IMR-90 (cell line): ENCODE results near the gene DNMT3B. TPM values are rescaled to one million over a fixed set of nuclear protein-coding genes. Genes with fewer than 3 reads are reported as not detected.

ENCODE experiments used
- ATAC-seq: fragments of 200-7000 bp; cut with Tn5 transposase; 2 replicates; pipeline ENCODE4 v1.9.1; 2020; ENCODE audit warnings: low read depth, mild to moderate bottlenecking, moderate library complexity
- BruUV-seq: library from RNA; stranded (reverse); fragments of 400-500 nt; replicated peaks from 2 replicates; lab custom pipeline; 2021; lab: Mats Ljungman, UMichigan
- CTCF ChIA-PET: fragments of 300-600 bp; formaldehyde crosslinking; extraction: SDS; loops from one replicate; lab custom pipeline; 2021; ENCODE audit warnings: antibody characterized with exemption; lab: Yijun Ruan, JAX
- POLR2A ChIA-PET: fragments of 300-600 bp; sonication (Branson Sonifier 250); formaldehyde crosslinking; loops from one replicate; lab custom pipeline; 2022; ENCODE audit warnings: antibody characterized with exemption; ENCODE audit not compliant: unreplicated experiment; lab: Charles Lee
- DNase-seq: peaks from one replicate; pipeline ENCODE4 v3.0.0; 2013
- H2AFZ ChIP-seq: replicated peaks from 2 replicates; pipeline ENCODE3; 2013; ENCODE audit warnings: low read length, mild to moderate bottlenecking; ENCODE audit not compliant: poor library complexity
- H2AK5ac ChIP-seq: 2 replicates; pipeline ENCODE4 v1.6.1; 2013; ENCODE audit warnings: low read depth, low read length, inconsistent platforms
- H2AK9ac ChIP-seq: replicated peaks from 2 replicates; pipeline ENCODE3; 2013; ENCODE audit warnings: mild to moderate bottlenecking, low read depth, low read length, moderate library complexity; ENCODE audit not compliant: poor library complexity
- H2BK120ac ChIP-seq: 2 replicates; pipeline ENCODE4 v1.6.1; 2013; ENCODE audit warnings: low read depth, low read length, inconsistent platforms
- H2BK15ac ChIP-seq: 3 replicates; pipeline ENCODE4 v1.6.1; 2013; ENCODE audit warnings: low read depth, low read length, inconsistent platforms
- H2BK20ac ChIP-seq: 2 replicates; pipeline ENCODE4 v1.6.1; 2013; ENCODE audit warnings: low read depth, mild to moderate bottlenecking, inconsistent platforms, low read length, moderate library complexity
- H2BK5ac ChIP-seq: 2 replicates; pipeline ENCODE4 v1.6.1; 2013; ENCODE audit warnings: mild to moderate bottlenecking, low read depth, low read length, inconsistent platforms; ENCODE audit not compliant: poor library complexity, severe bottlenecking
- H3K14ac ChIP-seq: replicated peaks from 2 replicates; pipeline ENCODE4 v1.6.1; 2013; ENCODE audit warnings: low read depth, low read length, inconsistent platforms
- H3K18ac ChIP-seq: 2 replicates; pipeline ENCODE4 v1.6.1; 2013; ENCODE audit warnings: low read depth, low read length, control low read depth
- H3K23ac ChIP-seq: 2 replicates; pipeline ENCODE4 v1.6.1; 2013; ENCODE audit warnings: low read depth, low read length, inconsistent platforms
- H3K27ac ChIP-seq: 2 replicates; pipeline ENCODE4 v1.5.1; 2013; ENCODE audit warnings: mild to moderate bottlenecking, control low read depth, low read length; ENCODE audit not compliant: insufficient read depth
- H3K27me3 ChIP-seq: 2 replicates; pipeline ENCODE4 v1.6.1; 2013; ENCODE audit warnings: low read length; ENCODE audit not compliant: control insufficient read depth, insufficient read depth
- H3K36me3 ChIP-seq: 2 replicates; pipeline ENCODE4 v1.6.1; 2013; ENCODE audit warnings: low read length, mixed read lengths; ENCODE audit not compliant: control insufficient read depth, insufficient read depth
- H3K4ac ChIP-seq: 2 replicates; pipeline ENCODE4 v1.6.1; 2013; ENCODE audit warnings: low read depth, low read length, inconsistent platforms
- H3K4me1 ChIP-seq: 2 replicates; pipeline ENCODE4 v1.6.1; 2013; ENCODE audit warnings: low read length, mixed read lengths; ENCODE audit not compliant: control insufficient read depth, insufficient read depth
- H3K4me2 ChIP-seq: 2 replicates; pipeline ENCODE4 v1.6.1; 2013; ENCODE audit warnings: low read depth, mild to moderate bottlenecking, control low read depth, low read length, moderate library complexity
- H3K4me3 ChIP-seq: 2 replicates; pipeline ENCODE4 v1.5.1; 2013; ENCODE audit warnings: low read depth, mild to moderate bottlenecking, control low read depth, low read length, moderate library complexity; ENCODE audit not compliant: insufficient read depth
- H3K56ac ChIP-seq: 2 replicates; pipeline ENCODE4 v1.6.1; 2013; ENCODE audit warnings: low read length, inconsistent platforms; ENCODE audit not compliant: insufficient read depth; ENCODE audit errors: extremely low read depth
- H3K79me1 ChIP-seq, 2 experiments: 2 replicates each; pipeline ENCODE4 v1.6.1; 2013; ENCODE audit warnings: low read length in 2 of 2, inconsistent platforms in 1 of 2, low read depth in 1 of 2
- H3K9ac ChIP-seq: 2 replicates; pipeline ENCODE4 v1.6.1; 2013; ENCODE audit warnings: low read depth, low read length, control low read depth
- H3K9me1 ChIP-seq: 2 replicates; pipeline ENCODE4 v1.6.1; 2013; ENCODE audit warnings: low read length, inconsistent platforms; ENCODE audit not compliant: insufficient read depth
- H3K9me3 ChIP-seq: 2 replicates; pipeline ENCODE4 v1.6.1; 2013; ENCODE audit warnings: low read length; ENCODE audit not compliant: control insufficient read depth, insufficient read depth
- H4K20me1 ChIP-seq: 2 replicates; pipeline ENCODE4 v1.6.1; 2013; ENCODE audit warnings: low read length, inconsistent platforms; ENCODE audit not compliant: insufficient read depth
- H4K5ac ChIP-seq: 2 replicates; pipeline ENCODE4 v1.6.1; 2013; ENCODE audit warnings: mild to moderate bottlenecking, low read depth, low read length, control low read depth
- H4K8ac ChIP-seq, 2 experiments: 2 replicates each; pipeline ENCODE4 v1.6.1; 2013; ENCODE audit warnings: low read depth in 2 of 2, low read length in 2 of 2, control low read depth in 1 of 2, inconsistent platforms in 1 of 2
- H4K91ac ChIP-seq: 2 replicates; pipeline ENCODE4 v1.6.1; 2013; ENCODE audit warnings: low read depth, low read length, inconsistent platforms; ENCODE audit not compliant: insufficient read depth
- POLR2A ChIP-seq: IDR thresholded peaks from 2 replicates; pipeline ENCODE4 v1.6.1; 2012; ENCODE audit warnings: mild to moderate bottlenecking, low read depth, low read length
- SMC3 ChIP-seq: fragments of 150-350 bp; IDR thresholded peaks from 2 replicates; pipeline ENCODE4 v1.6.1; 2016; ENCODE audit warnings: low read depth, mild to moderate bottlenecking, antibody characterized with exemption, low read length, moderate library complexity
- WGBS, 2 experiments: methylation state at CpG; one replicate each; pipeline versions ENCODE4 v1.1.5 to v1.1.7; 2013; ENCODE audit warnings: missing lambda C conversion rate in 2 of 2; ENCODE audit not compliant: insufficient read length in 1 of 2; ENCODE audit errors: extremely low coverage in 2 of 2; 5-methylcytosine and 5-hydroxymethylcytosine counted together
- dilution Hi-C: fragments of 300-500 bp; cut with HindIII; formaldehyde crosslinking; loops from one replicate; pipeline ENCODE4 v1.14.3; 2018; ENCODE audit warnings: low sequenced_read_pairs; ENCODE audit not compliant: unreplicated experiment
- in situ Hi-C: fragments of 300-500 bp; cut with MboI; formaldehyde crosslinking; loops from 3 replicates; pipeline ENCODE4 v1.14.3; 2019; ENCODE audit warnings: low sequenced_read_pairs, inconsistent platforms, mixed read lengths
- intact Hi-C: fragments of 100-400 bp; cut with micrococcal nuclease; formaldehyde crosslinking; loops from 2 replicates; pipeline ENCODE4 v1.10.0; 2022
- polyA plus RNA-seq, 3 experiments: library from polyadenylated mRNA; depleted of rRNA; stranded (reverse); fragments of >200 nt; gene quantifications; 2 replicates each; pipeline ENCODE4 v1.2.3, GENCODE V29; 2012; ENCODE audit warnings: low replicate concordance in 1 of 3
- total RNA-seq: library from RNA; depleted of rRNA; stranded (reverse); fragments of >200 nt; gene quantifications from 2 replicates; pipeline ENCODE4 v1.2.3, GENCODE V29; 2012

DNMT3B gene
- total and polyA plus RNA-seq, 2 of the 4 experiments (the other 2 are of a cell fraction), result 1.3 to 1.9 TPM

DNA sequence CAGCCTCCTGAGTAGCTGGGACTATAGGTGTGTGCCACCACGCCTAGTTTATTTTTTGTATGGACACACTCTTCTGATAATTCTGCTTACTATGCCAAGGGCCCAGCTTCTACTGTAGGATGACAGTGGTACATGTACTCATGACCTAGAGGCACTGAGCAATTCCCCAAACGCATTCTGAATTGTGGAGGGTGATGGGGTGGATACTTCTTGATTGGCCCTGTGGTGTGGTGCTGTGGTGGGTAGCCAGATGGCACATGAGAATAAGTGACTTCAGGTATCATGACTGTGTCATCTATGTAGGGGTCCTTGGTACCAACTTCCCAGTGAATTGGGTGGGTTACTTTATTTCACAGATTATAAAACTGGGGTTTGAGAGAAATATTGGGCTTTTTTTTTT, 11.0 kb downstream of the DNMT3B start:
- no peak overlapping the region for H4K8ac ChIP-seq
- ATAC-seq, result no peak
- H3K14ac ChIP-seq, result no peak overlapping the region
- no peak overlapping the region for H2AK5ac ChIP-seq
- intact Hi-C loops, result no loop called here
- H3K23ac ChIP-seq, result no peak overlapping the region
- BruUV-seq, result no TSS peak
- H3K9me3 ChIP-seq, result no peaks in the 10 kb centered on the region
- H3K36me3 ChIP-seq, result no peaks in the 10 kb centered on the region
- dilution Hi-C loops, result no loop called here
- H3K9ac ChIP-seq, result no peak overlapping the region
- no peak overlapping the region for H4K91ac ChIP-seq
- H2BK120ac ChIP-seq, result no peak overlapping the region
- no peak overlapping the region for H2AFZ ChIP-seq
- no peaks in the 10 kb centered on the region for H3K27me3 ChIP-seq
- H3K4me1 ChIP-seq, result no peaks in the 10 kb centered on the region
- H3K4me3 ChIP-seq, result no peak overlapping the region
- H3K4me2 ChIP-seq, result no peak overlapping the region
- TF ChIP-seq SMC3 (no peak), POLR2A (no peak)
- ChIA-PET CTCF (no interaction called here), POLR2A (interaction anchor here (0.6 kb wide), 1 partner anchor 730 kb away, joined by 9 read pairs; no protein-coding TSS in a partner anchor)
- no peak overlapping the region for H2BK5ac ChIP-seq
- peaks cover 3% of the 10 kb centered on the region; the same call in 1 of the 2 replicates for H4K20me1 ChIP-seq
- H3K4ac ChIP-seq, result no peak overlapping the region
- no peak overlapping the region for H3K18ac ChIP-seq
- H2BK20ac ChIP-seq, result no peak overlapping the region
- no peak overlapping the region for H2AK9ac ChIP-seq
- no peak overlapping the region for H3K27ac ChIP-seq
- H3K9me1 ChIP-seq, result 0 out of 2 replicates have a peak, but pooled peaks cover 2% of the 10 kb centered on the region
- DNase-seq, result no peak
- H2BK15ac ChIP-seq, result no peak overlapping the region
- H4K5ac ChIP-seq, result no peak overlapping the region
- in situ Hi-C loops, result loop anchor here (10.0 kb wide), 1 partner anchor 258 kb away; no protein-coding TSS in a partner anchor
- H3K56ac ChIP-seq, result no peak overlapping the region
- 80% methylated on average over 1 of the region's 2 CpGs; no CpG with 5 or more reads in 1 of the 2 experiments for WGBS, 2 experiments
- peaks cover 7 to 22% of the 10 kb centered on the region in 2 experiments; a peak in 2 of 4 replicates for H3K79me1 ChIP-seq
